ENCODE measurements around the gene MRPL44. TPM values are rescaled to one million over a fixed set of nuclear protein-coding genes. Genes with fewer than 3 reads are reported as not detected.
"Not testable (repeated sequence)": the region's sequence is repeated elsewhere in the genome, so short reads cannot be mapped to it uniquely, and the experiment has no call there.

Gene MRPL44
- total RNA-seq, 4 donors from 2014 or later: 16.2 to 29.9 (median 24.3) TPM

- Histone ChIP-seq H3K36me3 (no peaks in the 10 kb centered on the region), H3K4me3 (no peak overlapping the region), H3K27ac (no peak overlapping the region), H3K9me3 (no peaks in the 10 kb centered on the region), H3K4me1 (no peaks in the 10 kb centered on the region), H3K27me3 (no peaks in the 10 kb centered on the region)
- 54% methylated on average over 2 of the region's 2 CpGs for WGBS
- TF ChIP-seq CTCF (IDR thresholded peaks at IDR 0.05) (no peak), POLR2A (IDR thresholded peaks at IDR 0.05) (no peak), EP300 (IDR thresholded peaks at IDR 0.05) (no peak), POLR2AphosphoS5 (IDR thresholded peaks at IDR 0.05) (no peak)
- no peak for DNase-seq (ENCODE audit: low spot score in 2 of 2)
Observed at GRCh38 chr2:223998948-223999347, 41.7 kb downstream of the MRPL44 start.

GRCh38 chr2:223999862-224000261, 42.6 kb downstream of the MRPL44 start:
- TF ChIP-seq CTCF (IDR thresholded peaks at IDR 0.05) (no peak), POLR2A (IDR thresholded peaks at IDR 0.05) (no peak), EP300 (IDR thresholded peaks at IDR 0.05) (no peak), POLR2AphosphoS5 (IDR thresholded peaks at IDR 0.05) (no peak)
- WGBS: 91% methylated on average over 11 of the region's 11 CpGs
- H3K4me3 ChIP-seq: no peak overlapping the region
- no peaks in the 10 kb centered on the region for H3K4me1 ChIP-seq
- no peaks in the 10 kb centered on the region for H3K36me3 ChIP-seq
- no peak overlapping the region for H3K27ac ChIP-seq
- no peaks in the 10 kb centered on the region for H3K9me3 ChIP-seq
- H3K27me3 ChIP-seq: no peaks in the 10 kb centered on the region
- DNase-seq (ENCODE audit: low spot score in 2 of 2): no peak

- not testable (repeated sequence) for H3K4me3 ChIP-seq; H3K27ac ChIP-seq; DNase-seq (ENCODE audit: low spot score in 2 of 2); H3K27me3 ChIP-seq; H3K36me3 ChIP-seq; H3K4me1 ChIP-seq; H3K9me3 ChIP-seq
- WGBS: 91% methylated on average over 5 of the region's 5 CpGs
Observed at GRCh38 chr2:224000662-224001061, 43.4 kb downstream of the MRPL44 start.

GRCh38 chr2:224004105-224004695, 46.9 kb downstream of the MRPL44 start:
- 81% methylated on average over 16 of the region's 16 CpGs for WGBS
- no peak overlapping the region for H3K27ac ChIP-seq
- no peak for TF ChIP-seq POLR2A (IDR thresholded peaks at IDR 0.05)
- TF ChIP-seq EP300 (IDR thresholded peaks at IDR 0.05): no peak
- TF ChIP-seq POLR2AphosphoS5 (IDR thresholded peaks at IDR 0.05): no peak
- TF ChIP-seq CTCF (IDR thresholded peaks at IDR 0.05): no peak

GRCh38 chr2:224008702-224009261, 51.5 kb downstream of the MRPL44 start:
- Histone ChIP-seq H3K36me3 (no peaks in the 10 kb centered on the region), H3K4me1 (no peaks in the 10 kb centered on the region), H3K4me3 (no peak overlapping the region), H3K9me3 (no peaks in the 10 kb centered on the region), H3K27ac (no peak overlapping the region), H3K27me3 (no peaks in the 10 kb centered on the region)
- WGBS: 60% methylated on average over 8 of the region's 12 CpGs
- no peak for DNase-seq (ENCODE audit: low spot score in 2 of 2)
- TF ChIP-seq EP300 (IDR thresholded peaks at IDR 0.05) (no peak), POLR2A (IDR thresholded peaks at IDR 0.05) (no peak), POLR2AphosphoS5 (IDR thresholded peaks at IDR 0.05) (no peak), CTCF (IDR thresholded peaks at IDR 0.05) (no peak)

More at GRCh38 chr2:224004105-224004695, 46.9 kb downstream of the MRPL44 start:
- no peak overlapping the region for H3K4me3 ChIP-seq
- no peaks in the 10 kb centered on the region for H3K4me1 ChIP-seq
- H3K9me3 ChIP-seq: no peaks in the 10 kb centered on the region
- DNase-seq (ENCODE audit: low spot score in 2 of 2): no peak
- H3K36me3 ChIP-seq: no peaks in the 10 kb centered on the region
- no peaks in the 10 kb centered on the region for H3K27me3 ChIP-seq
